Inferior parietal cortex (tissue), 1 donor: ENCODE measurements around the gene TET3.
A peak's percentile ranks its signal among the peaks of the same experiment; 100 is the strongest.

Source experiments
- DNase-seq: peaks from one replicate; pipeline ENCODE4 v3.0.0-alpha.2; 2016; ENCODE audit errors: extremely low spot score

The TET3 gene

GRCh38 chr2:73964223-73964622 is 20.5 kb upstream of the TET3 start:
- DNase-seq: no peak

- no peak for DNase-seq
These were observed 19.7 kb upstream of the TET3 start for GRCh38 chr2:73965053-73965452.

GRCh38 chr2:73968357-73968937 is 16.3 kb upstream of the TET3 start:
- no peak for DNase-seq

GRCh38 chr2:73969356-73969755 is 15.4 kb upstream of the TET3 start:
- no peak for DNase-seq

GRCh38 chr2:73970141-73970803 is 14.4 kb upstream of the TET3 start:
- no peak for DNase-seq

GRCh38 chr2:73970850-73971471 is 13.7 kb upstream of the TET3 start:
- no peak for DNase-seq

GRCh38 chr2:73971722-73972121 is 13.0 kb upstream of the TET3 start:
- DNase-seq: no peak

- DNase-seq: no peak
These were observed 11.9 kb upstream of the TET3 start for GRCh38 chr2:73972846-73973245.

- no peak for DNase-seq
These were observed 9.0 kb upstream of the TET3 start for GRCh38 chr2:73975731-73976130.

- DNase-seq: no peak
These were observed 7.9 kb upstream of the TET3 start for GRCh38 chr2:73976803-73977202.

- no peak for DNase-seq
These were observed 7.2 kb upstream of the TET3 start for GRCh38 chr2:73977466-73977865.

GRCh38 chr2:73979021-73979420 is 5.7 kb upstream of the TET3 start:
- DNase-seq: no peak

- no peak for DNase-seq
These were observed 5.0 kb upstream of the TET3 start for GRCh38 chr2:73979686-73980085.

- no peak for DNase-seq
These were observed 4.1 kb upstream of the TET3 start for GRCh38 chr2:73980566-73980965.

GRCh38 chr2:73981081-73982001 is 3.4 kb upstream of the TET3 start:
- DNase-seq: no peak

GRCh38 chr2:73982140-73982617 is 2.5 kb upstream of the TET3 start:
- DNase-seq: peak; percentile 14

- no peak for DNase-seq
These were observed 1.1 kb upstream of the TET3 start for GRCh38 chr2:73983322-73984202.

GRCh38 chr2:73984922-73985307 is 205 bp downstream of the TET3 start:
- no peak for DNase-seq

GRCh38 chr2:73985308-73986084 is 786 bp downstream of the TET3 start:
- DNase-seq: no peak

- no peak for DNase-seq
These were observed 1.5 kb downstream of the TET3 start for GRCh38 chr2:73986085-73986681.
